WTC11 (cell line): ENCODE data around the gene ZNF688. TPM values are rescaled to one million over a fixed set of nuclear protein-coding genes. Genes with fewer than 3 reads are reported as not detected.
A peak's percentile ranks its signal among the peaks of the same experiment; 100 is the strongest.

ENCODE experiments used
- ATAC-seq: fragments of 200-7000 bp; cut with Tn5 transposase; 2 replicates; pipeline ENCODE4 v1.10.0; 2021; ENCODE audit warnings: mild to moderate bottlenecking, moderate library complexity
- CTCF ChIA-PET: fragments of 300-600 bp; sonication (Branson Sonifier 250); formaldehyde crosslinking; loops from one replicate; lab custom pipeline; 2021; ENCODE audit warnings: antibody characterized with exemption; lab: Charles Lee
- POLR2A ChIA-PET: fragments of 350-600 bp; sonication (Branson Sonifier 250); formaldehyde crosslinking; loops from one replicate; lab custom pipeline; 2021; ENCODE audit warnings: antibody characterized with exemption; lab: Charles Lee
- DNase-seq: peaks from one replicate; pipeline ENCODE4 v3.0.0; 2021; ENCODE audit warnings: low spot score
- H3K27ac Mint-ChIP-seq: 2 replicates; pipeline ENCODE4 v1.8.0; 2021; ENCODE audit warnings: mixed read lengths
- H3K27me3 Mint-ChIP-seq: 2 replicates; pipeline ENCODE4 v1.8.0; 2021; ENCODE audit warnings: low read depth, mild to moderate bottlenecking, moderate library complexity, mixed read lengths
- H3K36me3 Mint-ChIP-seq: 2 replicates; pipeline ENCODE4 v1.8.0; 2021; ENCODE audit warnings: mixed read lengths
- H3K4me1 Mint-ChIP-seq: 2 replicates; pipeline ENCODE4 v1.8.0; 2022; ENCODE audit warnings: mixed read lengths
- H3K4me3 Mint-ChIP-seq: 2 replicates; pipeline ENCODE4 v1.8.0; 2021; ENCODE audit warnings: mild to moderate bottlenecking, moderate library complexity, mixed read lengths
- H3K9me3 Mint-ChIP-seq: 2 replicates; pipeline ENCODE4 v1.8.0; 2021; ENCODE audit warnings: mixed read lengths
- AFF4 ChIP-seq: sonication (generic); formaldehyde crosslinking; IDR thresholded peaks from 2 replicates; pipeline ENCODE4 v1.8.1; 2023; ENCODE audit warnings: mild to moderate bottlenecking, missing genetic modification reagents, borderline replicate concordance
- ATF2 ChIP-seq: sonication (generic); formaldehyde crosslinking; IDR thresholded peaks from 2 replicates; pipeline ENCODE4 v1.8.1; 2022; ENCODE audit warnings: low read depth, missing genetic modification reagents, borderline replicate concordance
- CREM ChIP-seq: sonication (generic); formaldehyde crosslinking; IDR thresholded peaks from 2 replicates; pipeline ENCODE4 v1.8.1; 2022; ENCODE audit warnings: mild to moderate bottlenecking, missing genetic modification reagents, moderate library complexity
- ERG ChIP-seq: fragments of 250-450 bp; sonication (Bioruptor Pico); IDR thresholded peaks from 2 replicates; pipeline ENCODE4 v1.8.0; 2021; ENCODE audit warnings: mild to moderate bottlenecking
- ESRRA ChIP-seq: sonication (generic); formaldehyde crosslinking; IDR thresholded peaks from 2 replicates; pipeline ENCODE4 v1.8.1; 2022; ENCODE audit warnings: mild to moderate bottlenecking, missing genetic modification reagents, borderline replicate concordance
- ETV6 ChIP-seq: sonication (generic); formaldehyde crosslinking; IDR thresholded peaks from 2 replicates; pipeline ENCODE4 v1.8.1; 2022; ENCODE audit warnings: mild to moderate bottlenecking, missing genetic modification reagents
- JAZF1 ChIP-seq: fragments of 250-450 bp; sonication (Bioruptor Pico); IDR thresholded peaks from 2 replicates; pipeline ENCODE4 v1.9.0; 2021; ENCODE audit warnings: moderate library complexity, mild to moderate bottlenecking, inconsistent platforms
- JUN ChIP-seq: sonication (generic); formaldehyde crosslinking; IDR thresholded peaks from 2 replicates; pipeline ENCODE4 v1.8.0; 2023; ENCODE audit warnings: mild to moderate bottlenecking, missing genetic modification reagents
- KAT7 ChIP-seq: sonication (generic); formaldehyde crosslinking; IDR thresholded peaks from 2 replicates; pipeline ENCODE4 v1.8.1; 2023; ENCODE audit warnings: missing genetic modification reagents, mild to moderate bottlenecking, borderline replicate concordance
- MXD4 ChIP-seq: fragments of 250-450 bp; sonication (Bioruptor Pico); IDR thresholded peaks from 2 replicates; pipeline ENCODE4 v1.8.0; 2021; ENCODE audit warnings: mild to moderate bottlenecking, moderate library complexity, borderline replicate concordance
- NR1H2 ChIP-seq: sonication (generic); formaldehyde crosslinking; IDR thresholded peaks from 2 replicates; pipeline ENCODE4 v1.9.0; 2021; ENCODE audit warnings: mild to moderate bottlenecking, moderate library complexity, missing genetic modification reagents
- NR2C2 ChIP-seq: sonication (generic); formaldehyde crosslinking; IDR thresholded peaks from 2 replicates; pipeline ENCODE4 v1.8.0; 2022; ENCODE audit warnings: mild to moderate bottlenecking, missing genetic modification reagents
- PREB ChIP-seq: sonication (generic); formaldehyde crosslinking; IDR thresholded peaks from 2 replicates; pipeline ENCODE4 v1.8.1; 2022; ENCODE audit warnings: mild to moderate bottlenecking, missing genetic modification reagents, moderate library complexity, borderline replicate concordance
- RELA ChIP-seq: sonication (generic); formaldehyde crosslinking; IDR thresholded peaks from 2 replicates; pipeline ENCODE4 v1.8.1; 2022; ENCODE audit warnings: missing genetic modification reagents, mild to moderate bottlenecking, borderline replicate concordance
- SMAD4 ChIP-seq: sonication (generic); formaldehyde crosslinking; IDR thresholded peaks from 2 replicates; pipeline ENCODE4 v1.8.0; 2022; ENCODE audit warnings: mild to moderate bottlenecking, missing genetic modification reagents
- TEAD4 ChIP-seq: sonication (generic); formaldehyde crosslinking; IDR thresholded peaks from 2 replicates; pipeline ENCODE4 v1.8.0; 2022; ENCODE audit warnings: mild to moderate bottlenecking, missing genetic modification reagents
- TP53 ChIP-seq: sonication (generic); formaldehyde crosslinking; IDR thresholded peaks from 2 replicates; pipeline ENCODE4 v1.8.1; 2023; ENCODE audit warnings: mild to moderate bottlenecking, missing genetic modification reagents
- ZBTB21 ChIP-seq: sonication (generic); formaldehyde crosslinking; IDR thresholded peaks from 2 replicates; pipeline ENCODE4 v1.8.1; 2023; ENCODE audit warnings: mild to moderate bottlenecking, missing genetic modification reagents, borderline replicate concordance
- ZNF671 ChIP-seq: fragments of 250-450 bp; sonication (Bioruptor Pico); IDR thresholded peaks from 2 replicates; pipeline ENCODE4 v1.8.0; 2021; ENCODE audit warnings: mild to moderate bottlenecking
- total RNA-seq: library from RNA; stranded (reverse); gene quantifications from 3 replicates; pipeline ENCODE4 v1.2.3, GENCODE V29; 2021
- TF ChIP-seq, protein P1 (sequence below): sonication (generic); formaldehyde crosslinking; IDR thresholded peaks from 2 replicates; pipeline ENCODE4 v1.8.0; 2023; ENCODE audit warnings: missing genetic modification reagents

The ZNF688 gene
- total RNA-seq, 1 experiment from 2014 or later = 4.2 TPM

- TF ChIP-seq, protein P1, sequence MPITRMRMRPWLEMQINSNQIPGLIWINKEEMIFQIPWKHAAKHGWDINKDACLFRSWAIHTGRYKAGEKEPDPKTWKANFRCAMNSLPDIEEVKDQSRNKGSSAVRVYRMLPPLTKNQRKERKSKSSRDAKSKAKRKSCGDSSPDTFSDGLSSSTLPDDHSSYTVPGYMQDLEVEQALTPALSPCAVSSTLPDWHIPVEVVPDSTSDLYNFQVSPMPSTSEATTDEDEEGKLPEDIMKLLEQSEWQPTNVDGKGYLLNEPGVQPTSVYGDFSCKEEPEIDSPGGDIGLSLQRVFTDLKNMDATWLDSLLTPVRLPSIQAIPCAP = no peak; the same call in 1 of the 2 replicates
- TF ChIP-seq JUN (CRISPR knock-in tag) (peak; percentile 82; the same call in 1 of the 2 replicates), ZBTB21 (CRISPR knock-in tag) (peak; percentile 23; the same call in 1 of the 2 replicates), SMAD4 (CRISPR knock-in tag) (peak; percentile 78), RELA (CRISPR knock-in tag) (no peak), CREM (CRISPR knock-in tag) (peak; percentile 88), ZNF671 (no peak), AFF4 (CRISPR knock-in tag) (no peak), ATF2 (CRISPR knock-in tag) (peak; percentile 81; the same call in 1 of the 2 replicates), ERG (no peak), ESRRA (CRISPR knock-in tag) (0 out of 2 replicates have a peak, but pooled peaks have one; percentile 28), TP53 (CRISPR knock-in tag) (peak; percentile 75; the same call in 1 of the 2 replicates), NR2C2 (CRISPR knock-in tag) (peak; percentile 72)
Measured at GRCh38 chr16:30585400-30586191, 14.1 kb upstream of the ZNF688 start, which contains the start of gene ZNF785 (continued).

- CTCF ChIA-PET = interaction anchor here (0.9 to 3.7 kb wide), 8 partner anchors 13 to 492 kb away, joined by 3 to 19 read pairs (median 6); partner anchors contain the start of genes DCTPP1 and ZNF688
- Mint-ChIP-seq H3K36me3 (peaks cover 27% of the 10 kb centered on the region), H3K9me3 (no peaks in the 10 kb centered on the region), H3K4me3 (peak overlapping the region; percentile 89), H3K27me3 (no peaks in the 10 kb centered on the region), H3K27ac (peak overlapping the region; percentile 97), H3K4me1 (peaks cover 10% of the 10 kb centered on the region; the same call in 1 of the 2 replicates)
- peak; percentile 40 for DNase-seq
- TF ChIP-seq JAZF1 (CRISPR knock-in tag) = no peak
- TF ChIP-seq, protein P1 = 0 out of 2 replicates have a peak, but pooled peaks have one; percentile 27
- 0 out of 2 replicates have a peak, but pooled peaks have one; percentile 4 for TF ChIP-seq ETV6 (CRISPR knock-in tag)
- no peak for TF ChIP-seq MXD4 (CRISPR knock-in tag)
- TF ChIP-seq NR1H2 (CRISPR knock-in tag) = no peak
- no peak for TF ChIP-seq PREB (CRISPR knock-in tag)
- no peak for TF ChIP-seq TEAD4 (CRISPR knock-in tag)
- TF ChIP-seq KAT7 (CRISPR knock-in tag) = peak; percentile 2; the same call in 1 of the 2 replicates
- POLR2A ChIA-PET = interaction anchor here (0.8 to 2.2 kb wide), 6 partner anchors 12 to 178 kb away, joined by 3 to 10 read pairs (median 4); partner anchors contain the start of genes DCTPP1, ZNF688 and ZNF771
- ATAC-seq = peak; percentile 48
Measured at GRCh38 chr16:30585022-30585399, 13.5 kb upstream of the ZNF688 start.
